PC-9 (cell line): ENCODE results near the gene IL22RA2. TPM values are rescaled to one million over a fixed set of nuclear protein-coding genes. Genes with fewer than 3 reads are reported as not detected.

Experiments used
- BruUV-seq: library from RNA; stranded (reverse); fragments of 400-500 nt; replicated peaks from 2 replicates; lab custom pipeline; 2021; lab: Mats Ljungman, UMichigan
- CTCF ChIA-PET: fragments of 300-600 bp; sonication (Branson Sonifier 250); formaldehyde crosslinking; loops from one replicate; lab custom pipeline; 2022; ENCODE audit warnings: antibody characterized with exemption; lab: Charles Lee
- POLR2A ChIA-PET: fragments of 300-600 bp; sonication (Branson Sonifier 250); formaldehyde crosslinking; loops from one replicate; lab custom pipeline; 2022; ENCODE audit warnings: antibody characterized with exemption; ENCODE audit not compliant: unreplicated experiment; lab: Charles Lee
- DNase-seq, 2 experiments: peaks; one replicate each; pipeline versions ENCODE4 v3.0.0 to v3.0.0-alpha.2; 2015 to 2022; ENCODE audit warnings: mixed read lengths in 1 of 2
- H2AFZ ChIP-seq: fragments of 200-600 bp; sonication (generic); 2 replicates; pipeline ENCODE4 v1.8.1; 2017; ENCODE audit warnings: antibody characterized with exemption
- H3F3A ChIP-seq: fragments of 200-600 bp; sonication (generic); 2 replicates; pipeline ENCODE4 v1.8.1; 2017; ENCODE audit warnings: antibody characterized with exemption, mild to moderate bottlenecking, low read depth; ENCODE audit not compliant: insufficient read depth
- H3K27ac ChIP-seq: fragments of 200-600 bp; sonication (generic); 2 replicates; pipeline ENCODE4 v1.6.1; 2016; ENCODE audit warnings: mixed run types
- H3K27me3 ChIP-seq: fragments of 200-600 bp; sonication (generic); 2 replicates; pipeline ENCODE4 v1.6.1; 2016; ENCODE audit warnings: low read depth, mixed run types; ENCODE audit not compliant: insufficient read depth
- H3K36me3 ChIP-seq: fragments of 200-600 bp; sonication (generic); 2 replicates; pipeline ENCODE4 v1.6.1; 2016; ENCODE audit warnings: low read depth, mixed run types
- H3K4me1 ChIP-seq: fragments of 200-600 bp; sonication (generic); replicated peaks from 2 replicates; pipeline ENCODE4 v1.6.1; 2016; ENCODE audit warnings: mixed run types; ENCODE audit not compliant: insufficient read depth
- H3K4me2 ChIP-seq: fragments of 200-600 bp; sonication (generic); 2 replicates; pipeline ENCODE4 v1.6.1; 2017; ENCODE audit warnings: mixed run types
- H3K4me3 ChIP-seq: fragments of 200-600 bp; sonication (generic); 2 replicates; pipeline ENCODE4 v1.6.1; 2016; ENCODE audit warnings: mixed run types
- H3K79me2 ChIP-seq: fragments of 200-600 bp; sonication (generic); 2 replicates; pipeline ENCODE4 v1.6.1; 2017; ENCODE audit warnings: low read depth, mixed run types
- H3K9me2 ChIP-seq: fragments of 200-600 bp; sonication (generic); 2 replicates; pipeline ENCODE4 v1.8.1; 2017; ENCODE audit warnings: mild to moderate bottlenecking; ENCODE audit not compliant: insufficient read depth
- H3K9me3 ChIP-seq: fragments of 200-600 bp; sonication (generic); 2 replicates; pipeline ENCODE4 v1.8.1; 2016; ENCODE audit warnings: low read depth; ENCODE audit not compliant: insufficient read depth
- H4K20me1 ChIP-seq: fragments of 200-600 bp; sonication (generic); 2 replicates; pipeline ENCODE4 v1.8.1; 2017; ENCODE audit not compliant: insufficient read depth
- CTCF ChIP-seq: fragments of 200-600 bp; sonication (generic); conservative IDR thresholded peaks from 2 replicates; pipeline ENCODE4 v1.6.1; 2017; ENCODE audit warnings: mixed run types, antibody characterized with exemption, mild to moderate bottlenecking, moderate library complexity
- EZH2 ChIP-seq: fragments of 200-600 bp; sonication (generic); IDR thresholded peaks from 2 replicates; pipeline ENCODE4 v1.8.0; 2017; ENCODE audit warnings: antibody characterized with exemption, low read depth
- intact Hi-C: fragments of 100-400 bp; cut with micrococcal nuclease; formaldehyde crosslinking; loops from one replicate; pipeline ENCODE4 v1.10.0; 2022; ENCODE audit not compliant: unreplicated experiment
- total RNA-seq: library from RNA; stranded (reverse); gene quantifications from 2 replicates; pipeline ENCODE4 v1.2.3, GENCODE V29; 2021

IL22RA2 gene
- total RNA-seq, 1 experiment from 2014 or later, result not detected

GRCh38 chr6:137136065-137136464 is 37.4 kb downstream of the IL22RA2 start:
- H3K4me2 ChIP-seq, result no peak overlapping the region
- H3K4me1 ChIP-seq, result no peaks in the 10 kb centered on the region
- no peaks in the 10 kb centered on the region for H3K27me3 ChIP-seq
- no peaks in the 10 kb centered on the region for H3K79me2 ChIP-seq
- H3K4me3 ChIP-seq, result no peak overlapping the region
- H3K9me3 ChIP-seq, result peaks cover 11% of the 10 kb centered on the region; the same call in 1 of the 2 replicates
- POLR2A ChIA-PET, result no interaction called here
- BruUV-seq, result no TSS peak
- H3K9me2 ChIP-seq, result no peaks in the 10 kb centered on the region; the same call in 1 of the 2 replicates
- H3K36me3 ChIP-seq, result no peaks in the 10 kb centered on the region
- no peaks in the 10 kb centered on the region for H3F3A ChIP-seq
- DNase-seq, result no peak
- no peak overlapping the region for H2AFZ ChIP-seq
- TF ChIP-seq EZH2 (no peak), CTCF (peak; percentile 56)
- intact Hi-C loops, result no loop called here
- no peak overlapping the region for H3K27ac ChIP-seq
- H4K20me1 ChIP-seq, result no peaks in the 10 kb centered on the region
- CTCF ChIA-PET, result no interaction called here

GRCh38 chr6:137134483-137134882 is 39.0 kb downstream of the IL22RA2 start:
- CTCF ChIA-PET, result no interaction called here
- Histone ChIP-seq H3K27me3 (no peaks in the 10 kb centered on the region), H3K4me3 (no peak overlapping the region), H3K36me3 (no peaks in the 10 kb centered on the region), H3K4me1 (no peaks in the 10 kb centered on the region), H3K9me2 (no peaks in the 10 kb centered on the region; the same call in 1 of the 2 replicates), H3F3A (no peaks in the 10 kb centered on the region), H2AFZ (no peak overlapping the region), H3K79me2 (no peaks in the 10 kb centered on the region), H3K9me3 (peaks cover 11% of the 10 kb centered on the region; the same call in 1 of the 2 replicates), H3K4me2 (no peak overlapping the region), H3K27ac (no peak overlapping the region), H4K20me1 (no peaks in the 10 kb centered on the region)
- TF ChIP-seq CTCF, result no peak
- TF ChIP-seq EZH2, result no peak
- intact Hi-C loops, result no loop called here
- no TSS peak for BruUV-seq
- DNase-seq, result no peak
- POLR2A ChIA-PET, result no interaction called here

GRCh38 chr6:137133122-137133521 is 40.3 kb downstream of the IL22RA2 start:
- Histone ChIP-seq H3K4me3 (no peak overlapping the region), H3K9me2 (no peaks in the 10 kb centered on the region), H4K20me1 (no peaks in the 10 kb centered on the region), H3K4me2 (no peak overlapping the region), H3K9me3 (peaks cover 11% of the 10 kb centered on the region; the same call in 1 of the 2 replicates), H3K4me1 (no peaks in the 10 kb centered on the region), H3F3A (no peaks in the 10 kb centered on the region), H3K36me3 (no peaks in the 10 kb centered on the region), H3K27ac (no peak overlapping the region), H2AFZ (no peak overlapping the region), H3K79me2 (no peaks in the 10 kb centered on the region), H3K27me3 (no peaks in the 10 kb centered on the region)
- no peak for DNase-seq
- TF ChIP-seq CTCF (no peak), EZH2 (no peak)
- POLR2A ChIA-PET, result no interaction called here
- CTCF ChIA-PET, result no interaction called here
- no TSS peak for BruUV-seq
- intact Hi-C loops, result no loop called here
